GM23338 (cell line): Measurements from ENCODE around the gene XPO6. TPM values are rescaled to one million over a fixed set of nuclear protein-coding genes. Genes with fewer than 3 reads are reported as not detected.
"Not testable (repeated sequence)": the region's sequence is repeated elsewhere in the genome, so short reads cannot be mapped to it uniquely, and the experiment has no call there.

Experiments
- ATAC-seq: fragments of 200-7000 bp; cut with Tn5 transposase; 3 replicates; pipeline ENCODE4 v1.9.1; 2020
- DNase-seq: peaks from one replicate; pipeline ENCODE4 v3.0.0-alpha.2; 2015; ENCODE audit warnings: low spot score
- H2AFZ ChIP-seq: fragments of 200-600 bp; sonication (generic); 2 replicates; pipeline ENCODE4 v1.8.0; 2016; ENCODE audit warnings: antibody characterized with exemption, mild to moderate bottlenecking, moderate library complexity
- H3F3A ChIP-seq: fragments of 200-600 bp; sonication (generic); replicated peaks from 2 replicates; pipeline ENCODE4 v1.8.0; 2017; ENCODE audit warnings: antibody characterized with exemption, mixed run types, low read depth
- H3K27ac ChIP-seq: fragments of 200-600 bp; sonication (generic); 2 replicates; pipeline ENCODE4 v1.6.1; 2016; ENCODE audit warnings: low read depth
- H3K27me3 ChIP-seq: fragments of 200-600 bp; sonication (generic); 2 replicates; pipeline ENCODE4 v1.8.0; 2016; ENCODE audit warnings: mild to moderate bottlenecking, mixed run types, moderate library complexity; ENCODE audit not compliant: insufficient read depth
- H3K36me3 ChIP-seq: fragments of 200-600 bp; sonication (generic); 2 replicates; pipeline ENCODE4 v1.8.0; 2016; ENCODE audit warnings: mild to moderate bottlenecking; ENCODE audit not compliant: insufficient read depth
- H3K4me1 ChIP-seq: fragments of 200-600 bp; sonication (generic); 2 replicates; pipeline ENCODE4 v1.8.0; 2016; ENCODE audit warnings: mild to moderate bottlenecking, moderate library complexity; ENCODE audit not compliant: insufficient read depth
- H3K4me2 ChIP-seq: fragments of 200-600 bp; sonication (generic); 2 replicates; pipeline ENCODE4 v1.7.1; 2017; ENCODE audit warnings: mixed run types
- H3K4me3 ChIP-seq: fragments of 200-600 bp; sonication (generic); 2 replicates; pipeline ENCODE4 v1.6.1; 2016; ENCODE audit warnings: mixed run types
- H3K79me2 ChIP-seq: fragments of 200-600 bp; sonication (generic); replicated peaks from 2 replicates; pipeline ENCODE4 v1.8.0; 2017; ENCODE audit warnings: mild to moderate bottlenecking; ENCODE audit not compliant: insufficient read depth
- H3K9me2 ChIP-seq: fragments of 200-600 bp; sonication (generic); 2 replicates; pipeline ENCODE4 v1.8.0; 2017; ENCODE audit not compliant: insufficient read depth
- H4K20me1 ChIP-seq: fragments of 200-600 bp; sonication (generic); replicated peaks from 2 replicates; pipeline ENCODE4 v1.8.0; 2017; ENCODE audit warnings: mild to moderate bottlenecking; ENCODE audit not compliant: insufficient read depth
- H3K27ac Mint-ChIP-seq: 2 replicates; pipeline ENCODE4 v1.8.0; 2020; ENCODE audit warnings: inconsistent platforms, mild to moderate bottlenecking, moderate library complexity, mixed read lengths
- H3K27me3 Mint-ChIP-seq: 3 replicates; pipeline ENCODE4 v1.8.0; 2022; ENCODE audit warnings: low read depth, mild to moderate bottlenecking, moderate library complexity, mixed read lengths, inconsistent platforms; ENCODE audit not compliant: insufficient read depth, poor library complexity
- H3K36me3 Mint-ChIP-seq: 3 replicates; pipeline ENCODE4 v1.8.0; 2021; ENCODE audit warnings: low read depth, mild to moderate bottlenecking, inconsistent platforms, moderate library complexity, mixed read lengths
- H3K4me1 Mint-ChIP-seq: 3 replicates; pipeline ENCODE4 v1.8.0; 2020; ENCODE audit warnings: mild to moderate bottlenecking, inconsistent platforms, mixed read lengths
- H3K4me3 Mint-ChIP-seq: 3 replicates; pipeline ENCODE4 v1.8.0; 2021; ENCODE audit warnings: moderate library complexity, mild to moderate bottlenecking, inconsistent platforms, mixed read lengths
- H3K9me3 Mint-ChIP-seq: 3 replicates; pipeline ENCODE4 v1.8.0; 2020; ENCODE audit warnings: moderate library complexity, mild to moderate bottlenecking, inconsistent platforms, mixed read lengths
- CTCF ChIP-seq, 2 experiments: fragments of 200-600 bp in 1 of 2; sonication (generic) in 1 of 2; conservative IDR thresholded peaks; 2 replicates each; pipeline versions ENCODE4 v1.5.1 to v1.6.1; 2016 to 2017; ENCODE audit warnings: antibody characterized with exemption in 2 of 2, low read depth in 2 of 2, mild to moderate bottlenecking in 2 of 2, moderate library complexity in 1 of 2
- EZH2 ChIP-seq: fragments of 200-600 bp; sonication (generic); IDR thresholded peaks from one replicate; pipeline ENCODE4 v1.8.0; 2017; ENCODE audit warnings: antibody characterized with exemption, mild to moderate bottlenecking, low read depth; ENCODE audit not compliant: unreplicated experiment
- EZH2phosphoT487 ChIP-seq: fragments of 200-600 bp; sonication (generic); IDR thresholded peaks from one replicate; pipeline ENCODE4 v1.8.1; 2018; ENCODE audit warnings: antibody characterized with exemption; ENCODE audit not compliant: unreplicated experiment
- JUNB ChIP-seq: IDR thresholded peaks from one replicate; pipeline ENCODE4 v1.6.1; 2016; ENCODE audit warnings: antibody characterized with exemption; ENCODE audit not compliant: unreplicated experiment
- NANOG ChIP-seq: IDR thresholded peaks from 2 replicates; pipeline ENCODE4 v1.6.1; 2016; ENCODE audit warnings: antibody characterized with exemption, borderline replicate concordance
- REST ChIP-seq: IDR thresholded peaks from one replicate; pipeline ENCODE4 v1.6.1; 2018; ENCODE audit warnings: antibody characterized with exemption; ENCODE audit not compliant: unreplicated experiment
- STAT1 ChIP-seq: IDR thresholded peaks from one replicate; pipeline ENCODE4 v1.6.1; 2016; ENCODE audit warnings: antibody characterized with exemption; ENCODE audit not compliant: unreplicated experiment
- ZNF114 ChIP-seq: fragments of 250-450 bp; sonication (Bioruptor Pico); IDR thresholded peaks from 2 replicates; pipeline ENCODE4 v1.5.0; 2020; ENCODE audit warnings: mild to moderate bottlenecking, moderate library complexity
- polyA plus RNA-seq: library from polyadenylated mRNA; unstranded; fragments of >200 nt; fragmentation: Nextera tagmentation; extraction: Ambion mirVana; gene quantifications from 2 replicates; pipeline ENCODE4 v1.2.1, GENCODE V29; 2016
- total RNA-seq: library from RNA; depleted of rRNA; stranded (reverse); fragments of >200 nt; shearing (Covaris generic); gene quantifications from 2 replicates; pipeline ENCODE4 v1.2.3, GENCODE V29; 2014
- TF ChIP-seq, protein P1 (sequence below): IDR thresholded peaks from 2 replicates; pipeline ENCODE4 v1.6.1; 2016; ENCODE audit warnings: antibody characterized with exemption

The XPO6 gene
- total and polyA plus RNA-seq, 2 experiments from 2014 or later = 83.9 to 178 TPM

GRCh38 chr16:28237754-28238357 lies 26.1 kb upstream of the XPO6 start (continued):
- TF ChIP-seq CTCF (conservative IDR thresholded peaks at IDR 0.05; ENCODE audit: low read depth in 2 of 2) = no peak
- no peak for TF ChIP-seq NANOG
- no peak for TF ChIP-seq STAT1
- no peak for TF ChIP-seq EZH2phosphoT487
- TF ChIP-seq, protein P1, sequence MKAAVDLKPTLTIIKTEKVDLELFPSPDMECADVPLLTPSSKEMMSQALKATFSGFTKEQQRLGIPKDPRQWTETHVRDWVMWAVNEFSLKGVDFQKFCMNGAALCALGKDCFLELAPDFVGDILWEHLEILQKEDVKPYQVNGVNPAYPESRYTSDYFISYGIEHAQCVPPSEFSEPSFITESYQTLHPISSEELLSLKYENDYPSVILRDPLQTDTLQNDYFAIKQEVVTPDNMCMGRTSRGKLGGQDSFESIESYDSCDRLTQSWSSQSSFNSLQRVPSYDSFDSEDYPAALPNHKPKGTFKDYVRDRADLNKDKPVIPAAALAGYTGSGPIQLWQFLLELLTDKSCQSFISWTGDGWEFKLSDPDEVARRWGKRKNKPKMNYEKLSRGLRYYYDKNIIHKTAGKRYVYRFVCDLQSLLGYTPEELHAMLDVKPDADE = no peak
- TF ChIP-seq REST = no peak
- no peak for TF ChIP-seq ZNF114 (CRISPR knock-in tag)

DNA sequence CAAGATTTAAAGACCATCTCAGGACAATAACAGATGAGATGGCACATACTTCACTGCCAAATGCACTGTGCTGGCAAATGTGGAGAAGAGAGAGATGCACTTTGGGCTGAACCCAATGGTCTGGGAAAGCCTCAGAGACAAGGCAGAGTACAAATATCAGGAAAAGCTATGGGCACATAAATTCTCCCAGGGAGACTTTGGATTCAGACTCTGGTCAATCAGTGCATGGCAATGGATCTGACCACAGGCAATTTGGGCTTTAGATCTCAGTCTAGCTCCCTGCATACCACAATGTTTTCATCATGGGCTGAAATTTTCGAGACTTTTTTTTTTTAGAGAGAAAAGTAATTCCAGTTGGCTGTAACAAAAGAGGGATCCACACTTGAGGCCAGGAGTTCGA lies 20.0 kb upstream of the XPO6 start:
- DNase-seq (no peak), ATAC-seq (no peak)
- Histone ChIP-seq H3K79me2 (no peaks in the 10 kb centered on the region), H3K4me2 (no peak overlapping the region), H3K4me1 (no peaks in the 10 kb centered on the region), H2AFZ (no peak overlapping the region; the same call in 1 of the 2 replicates), H3K27me3 (no peaks in the 10 kb centered on the region), H3F3A (no peaks in the 10 kb centered on the region), H3K4me3 (no peak overlapping the region), H4K20me1 (no peaks in the 10 kb centered on the region), H3K9me2 (no peaks in the 10 kb centered on the region), H3K36me3 (no peaks in the 10 kb centered on the region), H3K27ac (no peak overlapping the region)
- Mint-ChIP-seq H3K36me3 (peaks cover 3% of the 10 kb centered on the region; the same call in 2 of the 3 replicates), H3K9me3 (peaks cover 11% of the 10 kb centered on the region), H3K4me3 (no peak overlapping the region), H3K4me1 (no peaks in the 10 kb centered on the region), H3K27me3 (peaks cover 4% of the 10 kb centered on the region), H3K27ac (no peak overlapping the region)
- TF ChIP-seq JUNB (no peak), EZH2 (no peak), ZNF114 (CRISPR knock-in tag) (no peak), STAT1 (no peak), REST (no peak), NANOG (no peak)

DNA sequence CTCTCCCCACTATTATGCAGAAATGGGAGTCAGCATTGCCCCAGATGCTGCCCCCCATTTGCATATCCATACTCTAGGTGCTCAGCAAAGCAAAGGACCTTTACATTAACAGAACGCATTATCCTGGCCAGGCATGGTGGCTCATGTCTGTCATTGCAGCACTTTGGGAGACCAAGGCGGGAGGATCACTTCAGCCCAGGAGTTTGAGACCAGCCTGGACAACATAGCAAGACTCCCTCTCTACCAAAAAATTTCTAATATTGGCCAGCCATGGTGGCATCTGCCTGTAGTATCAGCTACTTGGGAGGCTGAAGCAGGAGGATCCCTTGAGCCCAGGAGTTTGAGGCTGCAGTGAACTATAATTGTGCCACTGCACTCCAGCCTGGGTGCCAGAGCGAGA lies 12.1 kb upstream of the XPO6 start:
- not testable (repeated sequence) for H3K4me1 ChIP-seq, H3K79me2 ChIP-seq, H3K4me1 Mint-ChIP-seq, ATAC-seq, H3K36me3 Mint-ChIP-seq, DNase-seq, H3K27ac Mint-ChIP-seq, H3K27me3 Mint-ChIP-seq, H3K36me3 ChIP-seq, H3K4me2 ChIP-seq, H3K4me3 ChIP-seq, H3K27ac ChIP-seq, H3K9me2 ChIP-seq, H3F3A ChIP-seq, H3K9me3 Mint-ChIP-seq, H3K27me3 ChIP-seq, H2AFZ ChIP-seq, H4K20me1 ChIP-seq, H3K4me3 Mint-ChIP-seq
